Measurements from ENCODE around the gene FAM227B. TPM values are rescaled to one million over a fixed set of nuclear protein-coding genes. Genes with fewer than 3 reads are reported as not detected.
A peak's percentile ranks its signal among the peaks of the same experiment; 100 is the strongest.
"Not testable (repeated sequence)": the region's sequence is repeated elsewhere in the genome, so short reads cannot be mapped to it uniquely, and the experiment has no call there.

The FAM227B gene
- polyA plus RNA-seq, 1 experiment = 6.1 TPM

DNA sequence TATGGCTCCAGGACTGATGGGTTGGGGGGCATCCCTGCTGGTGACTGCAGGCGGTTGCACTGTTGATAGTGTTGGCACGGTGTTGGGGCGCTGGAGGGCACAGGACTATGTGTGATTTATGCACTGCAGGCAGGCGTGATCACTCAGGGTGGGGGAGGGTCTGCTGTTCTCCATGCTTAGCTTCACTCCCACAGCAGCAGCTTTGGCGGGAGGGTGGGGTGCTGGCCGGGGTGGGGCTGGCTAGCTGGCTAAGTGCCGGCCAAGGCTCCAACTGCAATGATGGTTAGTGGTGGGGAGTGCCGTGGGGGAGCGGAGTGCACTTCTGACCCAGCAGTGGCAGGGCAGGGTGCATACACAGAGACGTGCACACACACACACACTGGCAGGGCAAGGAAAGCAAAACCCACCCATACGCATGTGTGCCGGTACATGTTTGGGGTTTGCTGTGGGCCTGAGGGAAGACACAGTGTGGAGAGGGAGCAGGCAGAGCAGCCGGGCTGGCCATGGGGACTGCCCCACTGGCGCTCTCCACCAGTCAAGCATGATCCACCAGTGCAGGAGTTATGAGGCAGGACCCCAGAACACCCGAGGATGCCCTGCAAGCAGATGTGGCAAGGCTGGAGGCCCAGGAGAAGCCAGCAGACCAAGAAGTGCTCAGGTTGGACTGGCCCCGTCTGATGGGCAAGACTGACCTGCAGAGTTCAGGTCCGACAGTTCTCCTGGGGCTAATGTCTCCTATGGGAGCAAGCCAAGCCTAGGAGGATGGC, 214.1 kb downstream of the FAM227B start:
- Histone ChIP-seq H3K4me3 (ENCODE audit: low read depth, low read length) (no peak overlapping the region), H3K27me3 (ENCODE audit: control insufficient read depth, insufficient read depth, low read length) (no peaks in the 10 kb centered on the region), H3K27ac (ENCODE audit: low read depth, low read length) (no peak overlapping the region), H3K9me3 (ENCODE audit: control insufficient read depth, insufficient read depth, low read length) (no peaks in the 10 kb centered on the region; the same call in 1 of the 2 replicates)
- TF ChIP-seq, protein P1, sequence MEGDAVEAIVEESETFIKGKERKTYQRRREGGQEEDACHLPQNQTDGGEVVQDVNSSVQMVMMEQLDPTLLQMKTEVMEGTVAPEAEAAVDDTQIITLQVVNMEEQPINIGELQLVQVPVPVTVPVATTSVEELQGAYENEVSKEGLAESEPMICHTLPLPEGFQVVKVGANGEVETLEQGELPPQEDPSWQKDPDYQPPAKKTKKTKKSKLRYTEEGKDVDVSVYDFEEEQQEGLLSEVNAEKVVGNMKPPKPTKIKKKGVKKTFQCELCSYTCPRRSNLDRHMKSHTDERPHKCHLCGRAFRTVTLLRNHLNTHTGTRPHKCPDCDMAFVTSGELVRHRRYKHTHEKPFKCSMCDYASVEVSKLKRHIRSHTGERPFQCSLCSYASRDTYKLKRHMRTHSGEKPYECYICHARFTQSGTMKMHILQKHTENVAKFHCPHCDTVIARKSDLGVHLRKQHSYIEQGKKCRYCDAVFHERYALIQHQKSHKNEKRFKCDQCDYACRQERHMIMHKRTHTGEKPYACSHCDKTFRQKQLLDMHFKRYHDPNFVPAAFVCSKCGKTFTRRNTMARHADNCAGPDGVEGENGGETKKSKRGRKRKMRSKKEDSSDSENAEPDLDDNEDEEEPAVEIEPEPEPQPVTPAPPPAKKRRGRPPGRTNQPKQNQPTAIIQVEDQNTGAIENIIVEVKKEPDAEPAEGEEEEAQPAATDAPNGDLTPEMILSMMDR (IDR thresholded peaks at IDR 0.05; ENCODE audit: low read depth, low read length) = no peak
- POLR2A ChIA-PET = no interaction called here
- no peak for DNase-seq (ENCODE audit: low read depth, low spot score)
- CTCF ChIA-PET = no interaction called here

DNA sequence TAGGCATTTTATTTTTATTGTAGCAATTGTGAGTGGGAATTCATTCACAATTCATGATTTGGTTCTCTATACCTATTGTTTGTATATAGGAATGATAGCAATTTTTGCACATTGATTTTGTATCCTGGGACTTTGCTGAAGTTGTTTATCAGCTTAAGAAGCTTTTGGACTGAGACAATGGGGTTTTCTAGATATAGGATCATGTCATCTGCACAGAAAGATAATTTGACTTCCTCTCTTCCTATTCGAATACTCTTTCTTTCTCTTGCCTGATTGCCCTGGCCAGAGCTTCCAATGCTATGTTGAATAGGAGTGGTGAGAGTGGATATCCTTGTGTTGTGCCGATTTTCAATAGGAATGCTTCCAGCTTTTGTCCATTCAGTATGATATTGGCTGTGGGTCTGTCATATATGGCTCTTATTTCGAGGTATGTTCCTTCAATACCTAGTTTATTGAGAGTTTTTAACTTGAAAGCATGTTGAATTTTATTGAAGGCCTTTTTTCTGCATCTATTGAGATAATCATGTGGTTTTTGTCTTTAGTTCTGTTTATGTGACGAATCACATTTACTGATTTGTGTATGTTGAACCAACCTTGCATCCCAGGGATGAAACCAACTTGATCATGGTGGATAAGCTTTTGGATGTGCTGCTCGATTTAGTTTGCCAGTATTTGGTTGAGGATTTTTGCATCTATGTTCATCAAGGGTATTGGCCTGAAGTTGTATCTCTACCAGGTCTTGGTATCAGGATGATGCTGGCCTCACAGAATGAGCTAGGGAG, 217.9 kb downstream of the FAM227B start:
- H3K27me3 ChIP-seq (ENCODE audit: control insufficient read depth, insufficient read depth, low read length); H3K4me3 ChIP-seq (ENCODE audit: low read depth, low read length); CTCF ChIA-PET; H3K9me3 ChIP-seq (ENCODE audit: control insufficient read depth, insufficient read depth, low read length); DNase-seq (ENCODE audit: low read depth, low spot score); POLR2A ChIA-PET; H3K27ac ChIP-seq (ENCODE audit: low read depth, low read length): not testable (repeated sequence)

DNA sequence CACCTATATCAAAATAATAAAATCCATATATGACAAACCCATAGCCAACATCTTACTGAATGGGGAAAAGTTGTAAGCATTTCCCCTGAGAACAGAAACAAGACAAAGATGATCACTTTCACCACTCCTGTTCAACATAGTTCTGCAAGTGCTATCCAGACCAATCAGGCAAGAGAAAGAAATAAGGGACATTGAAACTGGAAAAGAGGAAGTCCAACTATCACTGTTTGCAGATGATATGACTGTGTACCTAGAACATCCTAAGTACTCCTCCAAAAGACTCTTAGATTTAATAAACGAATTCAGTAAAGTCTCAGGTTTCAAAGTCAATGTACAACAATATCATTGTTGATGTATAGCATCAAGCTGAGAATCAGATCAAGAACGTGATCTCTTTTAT, 233.1 kb downstream of the FAM227B start:
- ChIA-PET POLR2A (no interaction called here), CTCF (interaction anchor here (1.6 kb wide), 1 partner anchor 152 kb away, joined by 5 read pairs; no protein-coding TSS in a partner anchor)
- Histone ChIP-seq H3K27ac (ENCODE audit: low read depth, low read length) (no peak overlapping the region), H3K9me3 (ENCODE audit: control insufficient read depth, insufficient read depth, low read length) (no peaks in the 10 kb centered on the region), H3K4me3 (ENCODE audit: low read depth, low read length) (no peak overlapping the region), H3K27me3 (ENCODE audit: control insufficient read depth, insufficient read depth, low read length) (no peaks in the 10 kb centered on the region)
- DNase-seq (ENCODE audit: low read depth, low spot score) = no peak
- TF ChIP-seq, protein P1 (IDR thresholded peaks at IDR 0.05; ENCODE audit: low read depth, low read length) = no peak

DNA sequence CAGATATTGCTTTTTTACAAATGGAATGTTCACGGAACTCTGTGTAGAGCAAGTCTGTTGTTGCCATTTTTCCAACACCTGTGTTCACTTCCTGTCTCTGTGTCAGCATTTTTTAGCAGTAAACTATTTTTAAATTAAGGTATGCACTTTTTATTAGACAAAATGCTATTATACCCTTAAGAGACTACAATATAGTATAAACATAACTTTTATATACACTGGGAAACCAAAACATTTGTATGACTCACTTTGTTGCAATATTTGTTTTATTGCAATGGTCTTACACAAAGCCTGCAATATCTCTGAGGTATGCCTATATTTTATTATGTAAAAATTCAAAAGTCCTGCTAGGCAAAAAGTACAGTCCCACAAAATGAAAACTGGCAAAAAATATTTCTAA, 237.4 kb downstream of the FAM227B start:
- ChIA-PET POLR2A (no interaction called here), CTCF (no interaction called here)
- no peak overlapping the region for H3K4me3 ChIP-seq (ENCODE audit: low read depth, low read length)
- no peaks in the 10 kb centered on the region for H3K27me3 ChIP-seq (ENCODE audit: control insufficient read depth, insufficient read depth, low read length)
- H3K9me3 ChIP-seq (ENCODE audit: control insufficient read depth, insufficient read depth, low read length) = no peaks in the 10 kb centered on the region
- TF ChIP-seq, protein P1 (IDR thresholded peaks at IDR 0.05; ENCODE audit: low read depth, low read length) = no peak
- H3K27ac ChIP-seq (ENCODE audit: low read depth, low read length) = no peak overlapping the region
- DNase-seq (ENCODE audit: low read depth, low spot score) = peak; percentile 11

DNA sequence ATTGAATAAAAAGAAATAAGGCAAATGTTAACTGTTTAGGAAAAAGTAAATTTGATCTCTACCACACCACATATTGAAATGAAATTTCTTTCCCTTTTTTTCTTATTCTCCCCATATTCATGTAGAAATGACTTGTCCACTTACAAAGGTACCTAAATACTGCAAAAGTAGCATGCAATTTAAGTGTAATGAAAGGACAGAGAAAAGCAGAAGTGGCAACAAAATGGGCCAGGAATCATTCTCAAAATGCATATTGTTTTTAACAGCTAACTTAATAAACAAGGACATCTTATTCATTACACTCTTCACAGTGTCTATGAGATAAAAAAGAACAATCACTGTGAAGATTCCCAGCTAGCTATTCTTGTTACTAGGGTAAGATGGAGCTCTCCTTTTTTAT, 238.2 kb downstream of the FAM227B start:
- no peaks in the 10 kb centered on the region for H3K27me3 ChIP-seq (ENCODE audit: control insufficient read depth, insufficient read depth, low read length)
- H3K27ac ChIP-seq (ENCODE audit: low read depth, low read length) = no peak overlapping the region
- H3K4me3 ChIP-seq (ENCODE audit: low read depth, low read length) = no peak overlapping the region
- H3K9me3 ChIP-seq (ENCODE audit: control insufficient read depth, insufficient read depth, low read length) = no peaks in the 10 kb centered on the region
- POLR2A ChIA-PET = no interaction called here
- CTCF ChIA-PET = no interaction called here
- TF ChIP-seq, protein P1 (IDR thresholded peaks at IDR 0.05; ENCODE audit: low read depth, low read length) = no peak
- no peak for DNase-seq (ENCODE audit: low read depth, low spot score)
